Ramos (cell line): ENCODE measurements around the gene JPH3.

Experiments used
- in situ Hi-C: fragments of 300-500 bp; cut with MboI; formaldehyde crosslinking; loops from one replicate; pipeline ENCODE4 v1.14.3; 2022; ENCODE audit warnings: low sequenced_read_pairs; ENCODE audit not compliant: unreplicated experiment

Gene JPH3

DNA sequence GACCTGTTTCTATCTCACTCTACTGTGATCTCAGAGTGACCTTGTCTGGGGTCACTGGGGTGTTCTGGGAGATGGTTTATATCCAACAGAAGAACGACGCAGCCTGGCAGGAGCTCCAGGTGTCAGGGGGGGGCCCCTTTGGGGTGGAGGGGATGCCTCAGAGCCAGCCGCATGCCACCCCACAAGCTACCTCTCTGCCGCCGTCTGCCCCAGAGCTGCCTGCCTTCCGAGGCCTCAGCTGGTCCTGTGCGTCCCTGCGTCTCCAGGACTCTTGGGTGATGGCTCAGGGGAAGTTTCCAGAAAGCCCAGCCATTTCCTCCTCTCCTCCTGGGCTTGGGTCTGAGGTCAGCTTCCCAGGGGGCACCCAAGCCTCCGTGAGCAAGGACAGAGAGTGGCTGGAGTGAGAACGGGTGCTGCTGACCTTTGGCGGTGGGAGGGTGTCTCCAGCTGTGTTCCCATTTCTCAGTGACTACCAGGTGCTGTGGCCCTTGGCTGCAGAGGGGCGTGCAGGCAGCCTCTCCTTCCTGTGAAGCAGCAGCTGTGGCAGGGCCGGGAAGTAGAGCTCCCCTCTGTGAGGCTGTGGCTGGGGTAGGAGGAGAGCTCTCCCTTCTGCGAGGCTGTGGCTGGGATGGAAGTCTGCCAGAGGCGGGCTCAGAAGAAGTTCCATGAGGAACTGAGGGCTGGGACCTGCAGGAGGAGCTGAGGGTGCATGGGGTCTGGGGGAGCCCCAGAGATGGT is 19.8 kb downstream of the JPH3 start:
- in situ Hi-C loops, result no loop called here

DNA sequence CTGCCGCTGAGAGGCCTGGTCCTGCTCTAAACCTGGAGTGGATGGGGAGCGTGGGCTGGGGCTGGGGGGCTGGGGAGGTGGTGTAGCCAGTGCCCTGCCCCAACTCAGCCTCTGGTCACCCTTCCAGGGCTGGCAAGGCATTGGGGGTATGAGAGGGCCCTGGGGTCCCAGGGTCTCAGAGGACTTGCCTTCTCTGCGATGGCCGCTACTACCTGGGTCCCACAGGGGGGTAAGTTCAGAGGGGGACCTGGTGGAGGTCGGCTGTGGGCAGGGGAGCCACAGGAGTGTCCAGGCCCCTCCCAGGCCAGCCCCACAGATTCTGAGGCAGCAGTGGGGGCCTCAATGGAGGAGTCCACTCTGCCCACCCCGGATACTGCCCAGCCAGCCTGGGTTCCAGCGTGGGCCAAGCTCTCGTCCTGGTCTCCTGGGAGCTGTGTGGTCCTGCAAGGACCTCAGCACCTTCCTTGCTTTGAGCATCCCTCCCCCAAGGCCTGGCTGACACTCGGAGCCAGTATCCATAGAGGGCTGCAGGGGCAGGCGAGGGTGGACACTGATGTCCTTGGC is 20.5 kb downstream of the JPH3 start:
- in situ Hi-C loops, result no loop called here

DNA sequence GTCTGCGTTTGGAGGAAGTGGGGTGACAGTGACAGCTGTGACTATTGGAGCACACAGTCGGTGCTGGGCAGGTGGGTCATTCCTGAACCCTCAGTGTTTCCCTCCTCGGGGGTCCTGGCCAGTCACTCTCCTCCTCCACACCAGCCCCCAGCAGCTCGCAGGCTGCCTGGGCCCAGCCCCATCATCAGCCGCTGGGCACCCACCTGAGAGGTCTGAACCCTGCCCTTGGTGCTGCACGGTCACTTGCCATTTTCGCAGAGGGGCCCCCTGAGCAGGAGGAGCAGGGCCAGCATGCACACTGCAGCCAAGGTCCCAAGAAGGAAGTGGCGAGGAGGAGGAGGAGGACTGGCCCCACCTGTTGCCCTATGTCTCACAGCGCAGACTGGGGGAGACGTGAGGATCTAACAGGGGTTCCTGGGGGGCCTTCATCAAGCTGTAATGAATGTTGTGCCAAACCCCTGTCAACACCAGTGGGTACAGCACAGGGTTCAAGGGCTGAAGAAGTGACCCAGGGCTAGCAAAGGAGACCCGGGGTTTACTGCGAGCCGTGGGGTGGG is 23.0 kb downstream of the JPH3 start:
- in situ Hi-C loops, result no loop called here

DNA sequence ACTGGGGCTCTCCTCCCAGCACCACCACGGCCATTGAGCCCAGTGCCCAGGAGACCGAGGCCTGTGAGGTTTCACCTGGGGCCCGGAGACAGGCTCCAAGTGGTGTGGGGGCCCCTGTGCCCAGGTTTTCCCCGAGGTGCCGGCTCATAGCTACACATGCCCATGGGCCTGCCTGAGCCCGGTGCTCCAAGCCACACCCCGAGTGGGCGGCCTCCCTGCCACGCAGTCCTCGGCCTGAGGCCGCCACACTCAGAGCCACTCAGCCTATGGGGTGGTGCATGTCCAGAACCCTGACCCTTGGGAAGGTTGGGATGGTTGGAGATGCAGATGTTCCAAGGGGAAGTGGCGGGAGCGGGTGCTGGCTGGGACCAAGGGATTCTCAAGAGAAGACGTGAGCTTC is 24.1 kb downstream of the JPH3 start:
- in situ Hi-C loops, result no loop called here

DNA sequence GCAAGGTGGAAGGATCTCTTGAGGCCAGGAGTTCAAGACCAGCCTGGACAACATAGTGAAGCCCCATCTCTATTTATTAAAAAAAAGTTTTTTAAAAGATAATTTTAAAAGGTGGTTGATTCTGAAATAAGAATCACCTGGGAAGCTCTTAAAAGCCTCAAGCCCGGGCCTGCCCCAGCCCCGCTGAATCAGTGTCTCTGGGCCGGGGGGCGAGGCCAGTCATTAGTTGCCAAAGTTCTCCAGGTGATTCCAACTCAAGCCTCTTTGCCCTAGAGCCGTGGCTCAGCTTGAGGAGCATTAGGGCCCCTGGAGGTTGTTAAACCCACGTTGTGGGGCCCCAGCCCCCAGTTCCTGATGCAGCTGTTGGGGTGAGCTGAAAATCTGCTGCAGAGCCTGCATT is 24.6 kb downstream of the JPH3 start:
- in situ Hi-C loops, result no loop called here

DNA sequence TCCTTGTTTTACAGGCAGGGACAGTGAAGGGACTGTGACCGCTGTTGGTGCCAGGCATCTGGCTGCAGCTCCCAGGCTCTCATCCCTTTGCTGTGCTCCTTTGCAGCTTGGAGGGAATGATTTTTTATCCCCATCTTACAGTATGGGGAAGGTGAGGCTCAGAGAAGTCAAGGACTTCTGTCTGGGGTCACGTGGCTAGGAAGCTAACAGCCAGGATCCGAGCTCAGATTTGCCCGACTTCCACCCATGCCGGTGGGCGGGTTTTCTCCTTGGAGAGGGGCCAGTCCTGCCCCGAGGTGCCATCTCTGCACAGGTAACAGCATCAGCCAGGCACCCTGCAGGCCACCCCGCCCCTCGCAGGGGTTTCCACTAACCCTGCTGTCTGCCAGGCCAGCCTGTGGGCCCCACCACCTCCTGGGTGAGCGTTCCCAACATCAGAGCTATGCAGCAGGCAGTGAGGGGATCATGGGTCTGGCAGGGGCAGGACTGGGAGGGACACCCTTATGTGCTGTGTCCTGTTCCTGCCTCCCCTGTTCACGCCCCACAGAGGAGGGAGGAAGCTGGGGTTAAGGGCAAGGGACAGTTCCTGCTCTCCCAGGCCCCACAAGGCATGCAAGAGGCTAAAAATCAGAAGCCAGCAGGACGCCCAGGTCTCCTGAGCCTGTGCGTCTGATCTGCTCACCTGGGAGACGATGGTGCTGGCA is 25.4 kb downstream of the JPH3 start:
- in situ Hi-C loops, result no loop called here

DNA sequence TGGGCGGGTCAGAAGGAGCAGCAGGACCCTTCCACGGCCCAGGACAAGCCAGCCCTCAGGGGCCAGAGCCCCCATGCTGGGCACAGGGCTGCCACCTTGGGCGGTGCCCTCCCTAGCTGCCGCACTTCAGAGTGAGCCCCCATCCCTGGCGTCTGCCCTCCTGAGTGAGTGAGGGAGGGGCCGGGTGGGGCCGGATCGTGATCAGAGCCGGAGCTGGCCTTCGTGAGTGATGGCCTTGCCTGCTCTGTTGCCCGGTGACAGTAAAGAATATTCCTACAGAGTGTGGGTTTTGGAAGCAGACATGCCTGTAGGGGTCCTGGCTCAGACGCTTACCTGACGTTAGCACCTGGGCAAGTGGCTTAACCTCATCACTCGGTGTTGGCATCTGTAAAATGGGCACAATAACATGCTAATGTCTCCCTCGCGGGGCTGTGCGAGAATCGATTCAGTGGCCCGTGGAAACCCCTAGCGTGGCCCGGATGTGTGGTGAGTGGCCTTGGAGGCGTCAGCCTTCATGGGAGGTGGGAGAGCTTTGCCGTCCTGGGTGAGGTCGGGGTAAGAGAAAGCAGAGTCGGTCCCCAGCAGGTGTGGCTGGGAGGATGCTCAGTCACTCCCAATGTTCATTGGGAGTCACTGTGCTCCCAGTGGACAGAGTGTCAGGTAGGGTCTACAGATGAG is 26.1 kb downstream of the JPH3 start:
- in situ Hi-C loops, result no loop called here

DNA sequence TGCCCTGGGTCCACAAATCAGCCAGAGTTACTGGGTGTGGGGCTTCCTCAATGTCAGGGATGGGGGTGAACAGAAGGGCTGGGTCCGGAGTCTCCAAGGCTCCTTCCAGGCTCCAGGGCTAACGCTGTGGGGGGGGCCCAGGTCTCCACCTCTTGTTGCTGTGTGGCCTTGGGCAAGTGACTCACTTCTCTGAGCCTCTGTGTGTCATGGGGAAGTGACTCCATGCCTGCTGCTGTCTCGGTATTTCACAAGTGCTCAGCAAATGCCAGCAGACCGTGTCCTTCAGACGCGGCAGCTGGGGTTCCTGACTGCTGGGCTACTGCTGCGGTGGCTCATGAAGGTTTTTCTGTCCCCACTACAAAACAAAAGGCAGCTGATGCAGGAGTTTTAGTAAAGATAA is 26.6 kb downstream of the JPH3 start:
- in situ Hi-C loops, result no loop called here

DNA sequence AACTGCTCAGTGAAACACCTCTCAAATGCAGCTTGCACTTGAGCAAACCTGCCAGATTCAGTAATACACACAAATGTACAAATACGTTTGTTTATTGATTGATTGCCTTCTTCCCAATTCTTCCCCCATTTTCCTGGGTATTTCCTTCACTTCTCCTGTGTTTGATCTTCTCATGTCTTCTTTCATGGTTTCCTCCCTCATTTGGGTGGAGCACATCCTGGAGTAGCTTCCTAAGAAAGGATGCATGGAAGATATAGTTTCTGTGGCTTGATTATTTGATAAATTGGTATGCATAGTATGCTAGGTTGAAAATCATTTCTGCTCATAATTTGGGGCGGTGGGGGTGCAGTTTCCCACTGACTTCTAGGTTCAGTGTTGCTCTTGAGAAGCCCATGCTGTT is 28.8 kb downstream of the JPH3 start:
- in situ Hi-C loops, result loop anchor here (5.0 kb wide), 1 partner anchor 39 kb away; no protein-coding TSS in a partner anchor

DNA sequence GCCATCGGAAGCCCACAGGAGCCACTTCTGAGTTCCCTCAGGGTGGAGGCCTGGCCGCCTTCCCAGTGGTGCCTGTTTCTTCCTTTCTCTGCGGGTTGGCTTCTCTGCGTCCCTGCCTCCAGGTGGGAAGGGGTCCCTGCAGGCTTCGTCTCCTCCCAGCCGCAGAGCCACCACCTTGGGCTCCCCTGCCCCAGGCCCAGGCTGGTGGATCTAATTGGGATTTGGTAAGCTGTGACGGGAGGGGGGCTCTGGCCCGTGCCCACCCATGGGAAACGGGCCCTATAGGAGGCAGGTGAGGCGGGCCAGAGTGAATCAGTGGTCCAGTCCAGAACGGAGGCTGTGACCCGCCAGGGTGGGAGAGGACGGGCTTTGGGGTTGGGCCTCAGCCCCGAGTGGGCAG is 32.1 kb downstream of the JPH3 start:
- in situ Hi-C loops, result loop anchor here (5.0 kb wide), 1 partner anchor 42 kb away; no protein-coding TSS in a partner anchor

DNA sequence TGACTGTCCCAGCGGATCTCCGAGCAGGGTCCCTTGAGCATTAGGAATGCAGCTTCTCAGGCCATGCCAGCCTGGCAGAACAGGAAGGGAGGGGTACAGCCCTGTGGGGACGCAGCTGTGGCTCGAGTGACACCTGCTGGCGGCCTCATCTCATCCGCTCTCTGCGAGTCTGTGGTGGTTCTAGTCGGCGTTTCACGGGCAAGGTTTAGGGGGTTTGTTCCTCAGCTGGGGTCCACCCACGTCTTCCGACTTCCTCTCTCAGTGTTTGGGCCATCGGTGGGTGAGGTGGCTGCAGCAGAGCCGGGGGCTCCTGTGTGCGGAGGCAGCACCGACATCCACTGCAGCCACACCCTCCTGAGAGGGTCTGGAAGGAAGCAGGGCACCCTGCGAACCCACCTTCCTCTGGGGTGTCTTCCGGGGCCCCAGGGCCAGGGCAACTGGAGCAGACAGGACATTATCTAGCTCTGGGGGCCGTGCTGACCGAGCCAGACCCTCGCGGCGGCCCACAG is 33.3 kb downstream of the JPH3 start:
- in situ Hi-C loops, result no loop called here

DNA sequence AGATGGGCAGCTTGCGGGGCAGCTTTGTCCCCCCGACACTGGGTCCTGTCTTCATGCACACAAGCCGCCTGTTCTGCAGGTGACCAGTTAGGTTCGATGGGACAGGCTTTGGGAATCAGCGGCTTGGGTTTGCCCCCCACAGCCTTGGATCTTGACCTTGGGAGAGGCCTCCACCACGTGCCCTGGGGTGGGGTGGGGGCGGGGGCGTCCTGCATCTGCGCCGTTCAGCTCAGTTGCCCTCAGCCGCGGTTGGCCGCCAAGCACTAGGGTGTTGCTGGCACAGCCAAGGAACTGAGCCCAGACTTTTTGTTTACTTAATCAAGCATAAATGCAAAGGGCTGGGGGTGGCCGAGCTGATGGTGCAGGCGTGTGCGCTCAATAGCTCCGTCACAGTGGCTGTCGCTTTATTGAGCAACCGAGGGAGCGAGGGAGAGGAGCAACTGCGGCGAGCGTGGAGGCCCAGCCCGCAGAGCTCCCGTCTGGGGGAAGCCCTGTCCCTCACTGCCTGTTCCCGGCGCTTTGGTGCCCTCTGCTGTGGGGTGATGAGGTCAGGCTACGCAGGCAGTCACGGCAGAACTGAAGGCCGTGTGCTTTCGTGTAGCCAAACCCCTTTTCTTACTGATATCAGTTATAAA is 33.9 kb downstream of the JPH3 start:
- in situ Hi-C loops, result no loop called here

DNA sequence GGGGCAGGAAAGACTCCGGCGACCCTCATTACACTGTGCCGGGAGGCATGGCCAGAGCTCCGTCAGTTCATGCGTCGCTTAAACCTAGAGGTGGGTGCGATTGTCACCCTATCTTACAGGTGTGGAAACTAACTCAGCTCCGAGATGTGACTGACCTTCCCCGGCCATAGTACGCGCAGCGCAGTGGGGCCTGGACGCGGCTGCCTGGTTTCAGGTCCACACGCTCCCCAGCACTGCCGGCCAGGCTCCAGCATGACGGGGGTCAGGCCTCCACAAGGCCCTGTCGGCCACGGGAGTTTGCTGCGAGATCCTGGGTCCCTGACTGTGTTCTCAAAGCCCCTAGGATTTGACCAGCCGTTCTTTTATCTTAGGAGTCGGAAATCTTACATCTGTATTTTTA is 34.4 kb downstream of the JPH3 start:
- in situ Hi-C loops, result no loop called here

DNA sequence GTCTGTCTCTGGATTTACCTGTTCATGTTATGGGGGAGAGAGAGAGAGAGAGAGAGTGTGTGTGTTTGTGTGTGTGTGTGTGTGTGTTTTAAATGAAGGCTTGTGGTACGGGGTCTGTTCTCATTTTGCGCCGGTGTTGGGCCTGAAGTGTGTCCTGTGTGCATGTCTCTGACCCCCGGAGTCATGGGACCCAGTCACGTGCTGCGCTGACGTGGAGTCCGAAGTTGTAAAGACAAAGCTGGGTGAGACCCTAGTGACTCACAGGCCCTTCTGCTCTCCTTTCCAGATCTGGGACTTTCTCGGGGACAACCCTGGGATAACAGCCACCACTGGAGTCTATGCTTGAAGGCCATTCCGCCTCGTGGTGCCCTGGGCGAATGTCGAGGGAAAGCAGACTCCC is 35.0 kb downstream of the JPH3 start:
- in situ Hi-C loops, result no loop called here

DNA sequence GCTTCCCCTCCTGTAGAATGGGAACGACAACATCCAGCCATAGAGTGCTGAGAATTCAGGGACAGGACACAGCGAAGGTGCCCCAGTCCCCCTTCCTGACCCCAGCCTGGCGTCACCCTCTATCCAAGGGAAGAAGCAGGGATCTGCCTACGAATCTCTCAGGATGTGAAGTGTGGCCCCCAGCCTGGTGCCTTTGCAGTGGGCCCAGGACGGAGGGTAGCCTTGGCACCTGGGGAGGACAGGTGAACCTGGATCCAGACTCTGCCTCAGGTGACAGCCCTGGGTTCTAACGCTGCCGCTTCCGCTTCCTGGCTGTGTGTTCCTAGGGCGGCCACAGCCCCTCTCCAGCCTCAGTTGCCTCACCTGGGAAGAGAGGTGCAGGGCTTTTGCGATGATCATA is 36.4 kb downstream of the JPH3 start:
- in situ Hi-C loops, result no loop called here

DNA sequence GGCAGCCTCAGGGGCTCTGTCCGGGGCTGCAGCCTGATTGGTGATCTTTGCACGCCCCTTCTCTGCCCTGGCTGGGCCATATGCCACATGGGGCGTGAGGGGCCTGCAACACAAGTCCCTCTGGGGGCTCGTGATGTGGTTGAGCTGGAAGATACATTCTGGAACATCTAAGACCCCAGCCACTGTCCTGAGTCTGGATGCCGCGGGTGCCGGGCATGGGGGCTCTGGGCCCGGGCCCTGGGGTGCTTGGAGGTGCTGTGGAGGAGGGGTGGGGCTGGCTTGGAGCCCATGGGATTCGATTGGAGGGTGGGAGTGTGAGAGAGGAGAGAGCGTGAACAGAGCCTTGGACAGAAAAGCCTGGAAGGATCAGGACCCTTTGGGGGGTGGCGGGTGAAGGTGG is 39.4 kb downstream of the JPH3 start:
- in situ Hi-C loops, result no loop called here

DNA sequence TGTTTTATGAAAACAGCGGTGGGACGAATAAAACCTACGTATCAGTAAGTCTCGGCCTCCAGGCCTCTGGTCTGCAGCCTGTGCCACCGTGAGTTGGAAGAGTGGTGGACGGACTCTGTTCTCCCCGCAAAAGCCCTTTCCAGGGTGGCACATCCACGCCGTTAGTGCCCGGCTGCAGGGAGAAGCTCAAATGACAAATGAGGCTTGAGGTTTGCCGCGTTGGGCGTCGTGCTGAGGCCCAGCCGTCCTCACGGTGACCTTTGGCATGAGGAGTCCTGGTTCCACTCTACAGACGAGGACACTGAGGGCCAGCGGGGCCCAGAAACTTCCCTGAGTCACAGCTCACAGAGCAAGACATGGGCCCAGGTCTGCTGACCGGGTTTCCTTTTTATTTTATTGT is 40.2 kb downstream of the JPH3 start:
- in situ Hi-C loops, result no loop called here

DNA sequence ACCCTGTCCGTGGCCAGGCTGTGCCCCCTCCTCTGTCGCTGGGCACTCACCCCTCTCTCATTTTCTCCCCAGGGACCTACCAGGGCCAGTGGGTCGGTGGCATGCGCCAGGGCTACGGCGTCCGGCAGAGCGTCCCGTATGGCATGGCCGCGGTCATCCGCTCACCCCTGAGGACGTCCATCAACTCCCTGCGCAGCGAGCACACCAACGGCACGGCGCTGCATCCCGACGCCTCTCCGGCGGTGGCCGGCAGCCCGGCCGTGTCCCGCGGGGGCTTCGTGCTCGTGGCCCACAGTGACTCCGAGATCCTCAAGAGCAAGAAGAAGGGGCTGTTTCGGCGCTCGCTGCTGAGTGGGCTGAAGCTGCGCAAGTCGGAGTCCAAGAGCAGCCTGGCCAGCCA is 41.9 kb downstream of the JPH3 start:
- in situ Hi-C loops, result no loop called here

DNA sequence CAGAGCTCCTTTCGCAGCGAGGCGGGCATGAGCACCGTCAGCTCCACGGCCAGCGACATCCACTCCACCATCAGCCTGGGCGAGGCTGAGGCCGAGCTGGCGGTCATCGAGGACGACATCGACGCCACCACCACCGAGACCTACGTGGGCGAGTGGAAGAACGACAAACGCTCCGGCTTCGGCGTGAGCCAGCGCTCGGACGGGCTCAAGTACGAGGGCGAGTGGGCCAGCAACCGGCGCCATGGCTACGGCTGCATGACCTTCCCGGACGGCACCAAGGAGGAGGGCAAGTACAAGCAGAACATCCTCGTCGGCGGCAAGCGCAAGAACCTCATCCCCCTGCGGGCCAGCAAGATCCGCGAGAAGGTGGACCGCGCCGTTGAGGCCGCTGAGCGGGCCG is 42.3 kb downstream of the JPH3 start:
- in situ Hi-C loops, result no loop called here

DNA sequence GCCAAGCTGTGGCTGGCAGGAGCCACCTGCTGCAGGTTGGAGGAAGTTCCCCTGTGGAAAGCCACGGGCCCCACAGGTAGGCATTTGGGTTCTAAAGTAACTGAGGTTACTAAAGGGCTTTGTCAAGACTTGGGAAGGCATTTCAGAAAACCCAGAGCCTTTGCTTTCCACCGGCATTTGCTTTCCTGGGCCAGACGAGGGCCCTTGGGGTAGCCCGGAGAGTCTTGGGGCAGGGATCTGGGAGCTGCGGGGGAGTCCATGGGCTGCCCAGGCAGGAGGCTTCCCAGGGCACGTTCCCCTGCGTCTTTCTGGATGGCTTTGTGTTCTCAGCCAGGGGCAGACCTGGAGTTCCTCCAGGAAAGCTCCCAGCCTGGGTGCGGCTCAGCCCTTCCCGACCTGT is 43.5 kb downstream of the JPH3 start:
- in situ Hi-C loops, result no loop called here
